Activated CD4-positive, alpha-beta T cell treated with anti-CD3 and anti-CD28 coated beads, Interleukin-2, amount 10 ng/mL, durations not matched to agents 7 days and 5 days (primary cell): ENCODE results near the gene ACTR1B. TPM values are rescaled to one million over a fixed set of nuclear protein-coding genes. Genes with fewer than 3 reads are reported as not detected.
"Not testable (repeated sequence)": the region's sequence is repeated elsewhere in the genome, so short reads cannot be mapped to it uniquely, and the experiment has no call there.

Experiments
- CTCF ChIA-PET: fragments of 350-600 bp; sonication (Branson Sonifier 250); formaldehyde crosslinking; loops from one replicate; lab custom pipeline; 2021; ENCODE audit warnings: antibody characterized with exemption; lab: Charles Lee
- POLR2A ChIA-PET: fragments of 350-600 bp; sonication (Branson Sonifier 250); formaldehyde crosslinking; loops from one replicate; lab custom pipeline; 2021; ENCODE audit warnings: antibody characterized with exemption; lab: Charles Lee
- DNase-seq: peaks from one replicate; pipeline ENCODE4 v3.0.0-alpha.2; 2020
- H3K27ac Mint-ChIP-seq: one replicate; pipeline ENCODE4 v1.8.0; 2021; ENCODE audit warnings: mild to moderate bottlenecking, moderate library complexity, mixed read lengths
- H3K27me3 Mint-ChIP-seq: one replicate; pipeline ENCODE4 v1.8.0; 2021; ENCODE audit warnings: mixed read lengths
- H3K36me3 Mint-ChIP-seq: one replicate; pipeline ENCODE4 v1.8.0; 2021; ENCODE audit warnings: low read depth, mixed read lengths
- H3K4me1 Mint-ChIP-seq: one replicate; pipeline ENCODE4 v1.8.0; 2021; ENCODE audit warnings: mixed read lengths
- H3K4me3 Mint-ChIP-seq: one replicate; pipeline ENCODE4 v1.8.0; 2021; ENCODE audit warnings: mild to moderate bottlenecking, moderate library complexity, mixed read lengths
- H3K9me3 Mint-ChIP-seq: one replicate; pipeline ENCODE4 v1.8.0; 2021; ENCODE audit warnings: mixed read lengths
- total RNA-seq, 2 experiments: library from RNA; stranded (reverse); gene quantifications; one replicate each; pipeline ENCODE4 v1.2.3, GENCODE V29; 2021

The ACTR1B gene
- total RNA-seq, 2 experiments from 2014 or later = 62.9 to 68.3 TPM

DNA sequence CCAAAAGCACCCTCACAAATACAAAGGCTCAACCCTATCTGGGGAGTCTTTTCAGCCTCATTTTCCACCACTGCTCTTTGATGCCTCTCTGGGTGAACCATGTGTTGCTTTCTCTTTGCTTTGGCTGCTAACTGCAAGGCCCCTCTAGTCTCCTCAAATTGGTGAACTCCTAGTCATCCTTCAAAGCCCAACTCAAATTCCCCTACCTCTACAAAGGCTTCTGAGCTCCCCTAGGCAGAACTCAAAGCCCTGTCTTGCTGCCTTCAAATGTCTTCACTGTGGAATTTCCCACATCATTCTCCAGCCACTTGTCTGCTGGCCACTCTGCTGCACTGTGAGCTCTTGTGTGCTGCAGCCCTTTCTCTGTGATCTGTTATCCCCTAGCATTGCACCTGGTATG is 40.9 kb downstream of the ACTR1B start:
- DNase-seq, H3K36me3 Mint-ChIP-seq, H3K27ac Mint-ChIP-seq, H3K4me3 Mint-ChIP-seq, H3K27me3 Mint-ChIP-seq, H3K9me3 Mint-ChIP-seq, POLR2A ChIA-PET, H3K4me1 Mint-ChIP-seq: not testable (repeated sequence)
- CTCF ChIA-PET = interaction anchor here (1.1 kb wide), 1 partner anchor 32 kb away, joined by 3 read pairs; no protein-coding TSS in a partner anchor

GRCh38 chr2:97620492-97620891 is 43.4 kb downstream of the ACTR1B start:
- H3K27me3 Mint-ChIP-seq, H3K4me1 Mint-ChIP-seq, H3K36me3 Mint-ChIP-seq, DNase-seq, POLR2A ChIA-PET, H3K9me3 Mint-ChIP-seq, H3K4me3 Mint-ChIP-seq, CTCF ChIA-PET, H3K27ac Mint-ChIP-seq: not testable (repeated sequence)

GRCh38 chr2:97618939-97619827 is 44.7 kb downstream of the ACTR1B start:
- H3K9me3 Mint-ChIP-seq, H3K27ac Mint-ChIP-seq, DNase-seq, H3K36me3 Mint-ChIP-seq, H3K4me1 Mint-ChIP-seq, POLR2A ChIA-PET, H3K27me3 Mint-ChIP-seq, H3K4me3 Mint-ChIP-seq, CTCF ChIA-PET: not testable (repeated sequence)

DNA sequence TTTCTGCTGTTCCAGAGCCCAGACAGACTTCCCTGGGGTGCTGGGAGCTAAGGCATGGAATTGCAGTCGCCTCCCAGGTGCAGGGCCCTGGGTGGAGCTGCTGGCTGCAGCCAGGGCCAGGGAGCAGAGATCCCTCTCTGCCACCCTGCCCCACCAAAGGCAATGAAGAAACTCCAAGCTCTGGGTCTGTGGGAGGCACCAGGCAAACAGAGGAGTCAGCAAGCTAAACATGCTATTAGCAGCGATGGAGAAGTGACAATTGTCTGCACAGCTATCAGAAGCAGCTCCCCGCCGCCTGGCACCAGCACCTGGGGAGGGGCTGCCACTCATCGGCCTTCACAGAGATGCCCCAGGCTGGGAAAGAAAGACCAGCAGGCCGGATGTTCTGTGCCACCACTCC is 45.9 kb downstream of the ACTR1B start:
- no peaks in the 10 kb centered on the region for H3K4me1 Mint-ChIP-seq
- H3K27ac Mint-ChIP-seq = no peak overlapping the region
- no peak for DNase-seq
- H3K4me3 Mint-ChIP-seq = no peak overlapping the region
- no peaks in the 10 kb centered on the region for H3K9me3 Mint-ChIP-seq
- ChIA-PET CTCF (no interaction called here), POLR2A (no interaction called here)
- H3K27me3 Mint-ChIP-seq = no peaks in the 10 kb centered on the region
- no peaks in the 10 kb centered on the region for H3K36me3 Mint-ChIP-seq

GRCh38 chr2:97615746-97616145 is 48.1 kb downstream of the ACTR1B start:
- CTCF ChIA-PET, H3K27ac Mint-ChIP-seq, H3K4me1 Mint-ChIP-seq, H3K27me3 Mint-ChIP-seq, H3K36me3 Mint-ChIP-seq, H3K9me3 Mint-ChIP-seq, POLR2A ChIA-PET, DNase-seq, H3K4me3 Mint-ChIP-seq: not testable (repeated sequence)

- H3K4me3 Mint-ChIP-seq, DNase-seq, H3K4me1 Mint-ChIP-seq, POLR2A ChIA-PET, CTCF ChIA-PET, H3K27me3 Mint-ChIP-seq, H3K36me3 Mint-ChIP-seq, H3K27ac Mint-ChIP-seq, H3K9me3 Mint-ChIP-seq: not testable (repeated sequence)
These were observed 51.9 kb downstream of the ACTR1B start for GRCh38 chr2:97611895-97612294.

GRCh38 chr2:97608745-97609144 is 55.1 kb downstream of the ACTR1B start:
- H3K36me3 Mint-ChIP-seq, H3K4me1 Mint-ChIP-seq, POLR2A ChIA-PET, CTCF ChIA-PET, DNase-seq, H3K9me3 Mint-ChIP-seq, H3K27me3 Mint-ChIP-seq, H3K4me3 Mint-ChIP-seq, H3K27ac Mint-ChIP-seq: not testable (repeated sequence)

Other genes starting within 250 kb of the ACTR1B start
- gene ANKRD36B, start 74.2 kb downstream of the ACTR1B start, total RNA-seq = 10 to 100 TPM; 47.5 to 55.1 TPM
- 100 to 1,000 TPM; 183 to 196 TPM for gene COX5B, start 18.0 kb downstream of the ACTR1B start, total RNA-seq
- gene C2orf92, start 5.7 kb upstream of the ACTR1B start, total RNA-seq = 1 to 10 TPM; 7.2 to 7.4 TPM
- 100 to 1,000 TPM; 302 to 337 TPM for gene ZAP70, start 49.5 kb upstream of the ACTR1B start, total RNA-seq